PFSK-1 (cell line): ENCODE results near the gene ARHGAP20.

ENCODE experiments used
- FOXP2 ChIP-seq: optimal IDR thresholded peaks from 2 replicates; pipeline ENCODE3; 2011; ENCODE audit warnings: borderline replicate concordance, control low read depth, inconsistent platforms; ENCODE audit not compliant: insufficient read depth; ENCODE audit errors: extremely low read length, extremely low read depth
- POLR2AphosphoS5 ChIP-seq: IDR thresholded peaks from 2 replicates; pipeline ENCODE4 v1.6.1; 2012; ENCODE audit warnings: low read depth, mild to moderate bottlenecking, control low read depth, low read length, moderate library complexity
- REST ChIP-seq, 2 experiments: IDR thresholded peaks; 2 replicates each; pipeline versions ENCODE4 v1.6.1 to v1.8.0; 2011 to 2012; ENCODE audit warnings: low read depth in 2 of 2, low read length in 2 of 2, control low read depth in 1 of 2, inconsistent platforms in 1 of 2, mild to moderate bottlenecking in 1 of 2, moderate library complexity in 1 of 2; ENCODE audit not compliant: insufficient read depth in 1 of 2
- SIN3A ChIP-seq: IDR thresholded peaks from 2 replicates; pipeline ENCODE4 v1.6.1; 2012; ENCODE audit warnings: mild to moderate bottlenecking, low read length, moderate library complexity, borderline replicate concordance; ENCODE audit not compliant: insufficient read depth
- TAF1 ChIP-seq: IDR thresholded peaks from 2 replicates; pipeline ENCODE4 v1.6.1; 2012; ENCODE audit warnings: low read length, control low read depth, borderline replicate concordance; ENCODE audit not compliant: insufficient read depth

The ARHGAP20 gene

GRCh38 chr11:110734790-110735189 is 22.6 kb upstream of the ARHGAP20 start:
- no peak for TF ChIP-seq TAF1
- no peak for TF ChIP-seq REST (IDR thresholded peaks at IDR 0.05; ENCODE audit: insufficient read depth in 1 of 2, low read depth in 2 of 2, low read length in 2 of 2)
- TF ChIP-seq SIN3A, result no peak
- TF ChIP-seq POLR2AphosphoS5, result no peak
- TF ChIP-seq FOXP2, result no peak

- TF ChIP-seq REST (IDR thresholded peaks at IDR 0.05; ENCODE audit: insufficient read depth in 1 of 2, low read depth in 2 of 2, low read length in 2 of 2), result no peak
- TF ChIP-seq SIN3A, result no peak
- no peak for TF ChIP-seq TAF1
Observed at GRCh38 chr11:110730773-110731172, 18.5 kb upstream of the ARHGAP20 start.

- no peak for TF ChIP-seq FOXP2
- no peak for TF ChIP-seq POLR2AphosphoS5
- no peak for TF ChIP-seq TAF1
- no peak for TF ChIP-seq REST (IDR thresholded peaks at IDR 0.05; ENCODE audit: insufficient read depth in 1 of 2, low read depth in 2 of 2, low read length in 2 of 2)
- no peak for TF ChIP-seq SIN3A
Observed at GRCh38 chr11:110728883-110729282, 16.6 kb upstream of the ARHGAP20 start.

GRCh38 chr11:110728476-110728875 is 16.2 kb upstream of the ARHGAP20 start:
- TF ChIP-seq REST (IDR thresholded peaks at IDR 0.05; ENCODE audit: insufficient read depth in 1 of 2, low read depth in 2 of 2, low read length in 2 of 2) (no peak), SIN3A (no peak), TAF1 (no peak), FOXP2 (no peak), POLR2AphosphoS5 (no peak)

GRCh38 chr11:110724358-110724757 is 12.1 kb upstream of the ARHGAP20 start:
- TF ChIP-seq TAF1, result no peak
- no peak for TF ChIP-seq SIN3A
- TF ChIP-seq POLR2AphosphoS5, result no peak
- no peak for TF ChIP-seq REST (IDR thresholded peaks at IDR 0.05; ENCODE audit: insufficient read depth in 1 of 2, low read depth in 2 of 2, low read length in 2 of 2)
- no peak for TF ChIP-seq FOXP2
